Mucosa of descending colon (tissue), 3 donors: ENCODE measurements around the gene CEP97. TPM values are rescaled to one million over a fixed set of nuclear protein-coding genes. Genes with fewer than 3 reads are reported as not detected.

Experiments used
- ATAC-seq: fragments of 200-7000 bp; cut with Tn5 transposase; one replicate; pipeline ENCODE4 v1.9.1; 2020; ENCODE audit warnings: mild to moderate bottlenecking, moderate library complexity
- DNase-seq, 3 donors: peaks; one replicate each; pipeline ENCODE4 v3.0.0-alpha.2; 2020
- H3K36me3 ChIP-seq: fragments of 200-600 bp; one replicate; pipeline ENCODE4 v1.8.0; 2021; ENCODE audit warnings: low read depth, mild to moderate bottlenecking
- H3K4me1 ChIP-seq: fragments of 200-600 bp; one replicate; pipeline ENCODE4 v1.8.0; 2021; ENCODE audit warnings: low read depth, mild to moderate bottlenecking
- H3K4me3 ChIP-seq: fragments of 200-600 bp; one replicate; pipeline ENCODE4 v1.8.0; 2021; ENCODE audit warnings: mild to moderate bottlenecking
- H3K9me3 ChIP-seq: fragments of 200-600 bp; one replicate; pipeline ENCODE4 v1.8.0; 2021; ENCODE audit warnings: mild to moderate bottlenecking
- CTCF ChIP-seq: fragments of 200-600 bp; IDR thresholded peaks from one replicate; pipeline ENCODE4 v1.8.0; 2022; ENCODE audit warnings: antibody characterized with exemption, mild to moderate bottlenecking
- intact Hi-C, 2 donors: fragments of 100-400 bp; cut with DNase I in 1 of 2; cut with micrococcal nuclease in 1 of 2; formaldehyde crosslinking; loops; one replicate each; pipeline versions ENCODE4 v1.11.0 to v1.11.1; 2022; cut with DNase I, micrococcal nuclease
- long read RNA-seq, 2 donors: library from polyadenylated mRNA; unstranded; transcript quantifications; one replicate each; pipeline ENCODE4 v2.0.0, GENCODE V29; 2019 to 2021
- total RNA-seq, 3 donors: library from RNA; stranded (reverse); fragmentation: NEBNext Ultra II Directional in 2 of 3; extraction: Animal tissue kit (Norgen Biotek cat#: 25700) in 2 of 3; gene quantifications; one replicate each; pipeline versions ENCODE4 v1.2.1 to v1.2.4, GENCODE V29; 2021 to 2023
- donor health status: DM: no; HTN: no; CAD: no; lungs with moderate emphysema.
- donor health status: DM: no; HTN: no; CAD: no.
- donor health status: DM: no; HTN: yes; CAD: no.

The CEP97 gene
- 10 to 100 TPM in 1 of 3 donors, 1 to 10 TPM in 2; 4.2 to 10.2 (median 4.3) TPM for total RNA-seq
- long read RNA-seq, donor 1, partial matches to known transcripts, result 0 of 4 reads
- long read RNA-seq, donor 1, other reads (novel, unspliced or antisense), result 4 of 4 reads
- long read RNA-seq, donor 2, partial matches to known transcripts, result 1 of 1 reads
- long read RNA-seq, donor 2, other reads (novel, unspliced or antisense), result 0 of 1 reads

GRCh38 chr3:101724329-101725193 is at the start of gene CEP97:
TSS of gene CEP97 (plus strand) at chr3:101724614. CDS start at chr3:101724677, 63 bp downstream.
- Histone ChIP-seq H3K36me3 (peaks cover 3% of the 10 kb centered on the region), H3K4me3 (peak within 1 kb of the TSS; percentile 52), H3K4me1 (peaks cover 6% of the 10 kb centered on the region), H3K9me3 (no peaks in the 10 kb centered on the region)
- TF ChIP-seq CTCF, result no peak
- peak; percentile 99 for ATAC-seq
- intact Hi-C loops, result no loop called here
- peak; percentile 91 to 94 (median 93) for DNase-seq

- ATAC-seq, result no peak
- intact Hi-C loops, result loop anchor here in 1 of 2 donors (10.0 kb wide), 1 partner anchor 101 kb away; the partner anchor contains the start of gene PCNP
Observed at GRCh38 chr3:101675709-101676215, 48.7 kb upstream of the CEP97 start.

GRCh38 chr3:101676216-101676764 is 48.1 kb upstream of the CEP97 start:
- intact Hi-C loops, result loop anchor here in 1 of 2 donors (10.0 kb wide), 1 partner anchor 101 kb away; the partner anchor contains the start of gene PCNP
- H3K4me1 ChIP-seq, result peaks cover 19% of the 10 kb centered on the region
- DNase-seq (peak; percentile 94 to 98 (median 98)), ATAC-seq (peak; percentile 93)
- TF ChIP-seq CTCF, result peak; percentile 24
- H3K4me3 ChIP-seq, result peak overlapping the region; percentile 91
- no peaks in the 10 kb centered on the region for H3K9me3 ChIP-seq
- H3K36me3 ChIP-seq, result peaks cover 7% of the 10 kb centered on the region

More at GRCh38 chr3:101675709-101676215, 48.7 kb upstream of the CEP97 start:
- H3K9me3 ChIP-seq, result no peaks in the 10 kb centered on the region
- H3K4me1 ChIP-seq, result peaks cover 19% of the 10 kb centered on the region
- TF ChIP-seq CTCF, result no peak
- H3K4me3 ChIP-seq, result peak overlapping the region; percentile 91
- H3K36me3 ChIP-seq, result peaks cover 4% of the 10 kb centered on the region
- peak; percentile 56 to 70 (median 56) for DNase-seq

GRCh38 chr3:101676765-101677435 is 47.5 kb upstream of the CEP97 start, which contains the start of gene ZBTB11:
TSS of gene ZBTB11 (minus strand) at chr3:101677132. CDS start at chr3:101676914, 218 bp downstream.
- Histone ChIP-seq H3K36me3 (peaks cover 7% of the 10 kb centered on the region), H3K9me3 (no peaks in the 10 kb centered on the region), H3K4me1 (peaks cover 19% of the 10 kb centered on the region), H3K4me3 (peak within 1 kb of the TSS; percentile 91)
- peak; percentile 99 to 100 (median 100) for DNase-seq
- intact Hi-C loops, result loop anchor here in 1 of 2 donors (10.0 kb wide), 1 partner anchor 102 kb away; the partner anchor contains the start of gene PCNP
- peak; percentile 34 for TF ChIP-seq CTCF
- peak; percentile 88 for ATAC-seq
